Prostate gland (tissue), 2 donors: ENCODE data around the gene MACIR.

Experiments
- POLR2AphosphoS5 ChIP-seq: sonication (generic); formaldehyde crosslinking; IDR thresholded peaks from one replicate; pipeline ENCODE4 v1.6.1; 2017; ENCODE audit warnings: antibody characterized with exemption
- TF ChIP-seq, protein P1 (sequence below), 4 experiments: fragments of 200-600 bp in 2 of 4; fragments of 450-650 bp in 2 of 4; sonication (generic) in 2 of 4; IDR thresholded peaks; 1 replicate in 3 of 4; 2 replicates in 1 of 4; pipeline ENCODE4 v1.5.1; 2016 to 2019; ENCODE audit warnings: antibody characterized with exemption in 4 of 4, mild to moderate bottlenecking in 2 of 4, moderate library complexity in 2 of 4

DNA sequence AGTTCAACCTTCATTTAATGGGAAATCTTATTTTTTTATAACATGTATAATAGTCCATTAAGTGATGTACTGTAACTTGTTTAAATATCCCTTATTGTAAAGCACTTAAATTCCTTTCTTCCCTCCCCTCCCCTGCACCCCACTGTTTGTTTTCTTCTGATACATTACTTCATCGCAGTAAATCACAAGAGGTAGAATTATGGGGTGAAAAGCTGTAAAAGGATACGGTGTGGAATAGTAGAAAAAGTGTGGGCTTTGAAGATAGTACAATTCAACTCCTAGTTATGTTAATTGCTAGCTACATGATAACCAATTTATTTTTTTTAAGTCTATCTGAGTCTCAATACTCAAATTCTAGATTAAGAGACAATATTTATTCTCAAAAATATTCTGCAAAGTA is 41.9 kb upstream of the MACIR start:
- TF ChIP-seq, protein P1, sequence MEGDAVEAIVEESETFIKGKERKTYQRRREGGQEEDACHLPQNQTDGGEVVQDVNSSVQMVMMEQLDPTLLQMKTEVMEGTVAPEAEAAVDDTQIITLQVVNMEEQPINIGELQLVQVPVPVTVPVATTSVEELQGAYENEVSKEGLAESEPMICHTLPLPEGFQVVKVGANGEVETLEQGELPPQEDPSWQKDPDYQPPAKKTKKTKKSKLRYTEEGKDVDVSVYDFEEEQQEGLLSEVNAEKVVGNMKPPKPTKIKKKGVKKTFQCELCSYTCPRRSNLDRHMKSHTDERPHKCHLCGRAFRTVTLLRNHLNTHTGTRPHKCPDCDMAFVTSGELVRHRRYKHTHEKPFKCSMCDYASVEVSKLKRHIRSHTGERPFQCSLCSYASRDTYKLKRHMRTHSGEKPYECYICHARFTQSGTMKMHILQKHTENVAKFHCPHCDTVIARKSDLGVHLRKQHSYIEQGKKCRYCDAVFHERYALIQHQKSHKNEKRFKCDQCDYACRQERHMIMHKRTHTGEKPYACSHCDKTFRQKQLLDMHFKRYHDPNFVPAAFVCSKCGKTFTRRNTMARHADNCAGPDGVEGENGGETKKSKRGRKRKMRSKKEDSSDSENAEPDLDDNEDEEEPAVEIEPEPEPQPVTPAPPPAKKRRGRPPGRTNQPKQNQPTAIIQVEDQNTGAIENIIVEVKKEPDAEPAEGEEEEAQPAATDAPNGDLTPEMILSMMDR (IDR thresholded peaks at IDR 0.05), result no peak
- TF ChIP-seq POLR2AphosphoS5, result no peak
